GM19328 (cell line): ENCODE data around the gene FBXO17.
"Not testable (repeated sequence)": the region's sequence is repeated elsewhere in the genome, so short reads cannot be mapped to it uniquely, and the experiment has no call there.

Source experiments
- ATAC-seq: cut with Tn5 transposase; IDR thresholded peaks from one replicate; pipeline ENCODE4 v1.9.1; 2021; ENCODE audit warnings: mild to moderate bottlenecking, moderate library complexity; ENCODE audit not compliant: unreplicated experiment

FBXO17 gene

GRCh38 chr19:38945562-38946228 is 29.8 kb downstream of the FBXO17 start:
- ATAC-seq, result no peak

GRCh38 chr19:38944981-38945506 is 30.5 kb downstream of the FBXO17 start:
- no peak for ATAC-seq

DNA sequence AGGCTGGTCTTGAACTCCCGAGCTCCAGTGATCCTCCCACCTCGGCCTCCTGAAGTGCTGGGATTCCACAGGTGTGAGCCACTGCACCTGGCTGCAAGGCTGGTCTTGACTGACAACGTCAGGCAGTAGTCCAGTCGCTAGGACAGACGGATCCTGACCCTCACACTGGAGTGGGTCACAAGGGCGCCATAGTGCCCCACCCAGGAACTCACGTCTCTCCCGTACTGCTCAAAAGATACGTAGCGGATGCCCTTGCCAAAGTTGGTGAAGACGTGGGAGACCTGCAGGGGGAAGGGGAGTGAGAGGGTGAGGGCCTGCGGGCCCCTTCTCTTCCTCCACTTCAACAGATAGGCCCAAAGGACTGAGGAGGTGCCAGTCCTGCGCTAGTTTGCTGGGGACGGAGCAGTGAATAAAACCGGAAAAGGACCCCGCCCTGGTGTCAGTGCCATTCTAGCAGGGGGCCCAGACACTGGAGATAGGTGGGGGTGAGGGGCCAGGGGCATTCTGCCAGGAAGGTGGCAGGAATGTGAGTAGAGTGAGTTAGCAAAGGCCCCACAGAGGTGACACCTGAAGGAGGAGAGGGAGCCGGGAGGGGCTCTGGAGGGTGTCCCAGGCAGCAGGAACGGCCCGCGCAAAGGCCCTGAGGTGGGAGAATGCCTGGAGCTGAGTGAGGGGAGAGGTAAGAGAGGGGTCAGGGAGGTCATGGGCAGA is 32.9 kb downstream of the FBXO17 start:
- no peak for ATAC-seq

GRCh38 chr19:38941979-38942378 is 33.6 kb downstream of the FBXO17 start:
- no peak for ATAC-seq

- not testable (repeated sequence) for ATAC-seq
Observed at GRCh38 chr19:38941466-38941865, 34.1 kb downstream of the FBXO17 start.

DNA sequence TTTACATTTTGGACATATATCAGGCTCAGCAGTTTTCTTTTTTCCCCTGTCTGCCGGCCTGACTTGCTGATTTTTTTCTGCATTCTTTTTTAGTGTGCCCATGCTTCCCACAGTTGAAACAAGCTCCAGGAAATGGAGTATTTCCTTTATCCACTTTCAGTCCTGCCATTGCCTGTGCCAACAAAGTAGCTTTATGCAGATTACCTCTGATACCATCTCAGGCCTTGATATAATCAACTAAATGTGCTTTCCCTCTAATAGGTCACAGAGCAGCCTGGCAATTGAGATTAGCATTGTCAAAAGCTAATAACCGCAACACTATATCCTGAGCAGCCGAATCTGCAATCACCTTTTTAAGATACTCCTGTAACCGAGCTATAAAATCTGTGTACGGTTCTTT is 35.6 kb downstream of the FBXO17 start:
- ATAC-seq, result no peak

DNA sequence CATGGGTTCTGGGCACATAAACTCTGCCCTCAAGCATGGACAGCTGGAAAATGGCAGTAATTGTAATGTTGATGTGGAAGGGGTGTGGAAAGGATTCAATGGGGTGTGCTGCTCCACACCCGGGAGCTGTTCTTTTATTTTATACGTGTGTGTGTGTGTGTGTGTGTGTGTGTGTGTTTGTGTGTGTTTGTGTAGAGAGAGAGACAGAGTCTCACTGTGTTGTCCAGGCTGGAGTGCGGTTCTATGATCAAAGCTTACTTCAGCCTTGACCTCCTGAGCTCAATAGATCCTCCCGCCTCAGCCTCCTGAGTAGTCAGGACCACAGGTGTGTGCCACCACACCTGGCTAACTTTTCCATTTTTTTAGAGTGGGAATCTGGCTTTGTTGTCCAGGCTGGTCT is 42.0 kb downstream of the FBXO17 start:
- ATAC-seq, result no peak

DNA sequence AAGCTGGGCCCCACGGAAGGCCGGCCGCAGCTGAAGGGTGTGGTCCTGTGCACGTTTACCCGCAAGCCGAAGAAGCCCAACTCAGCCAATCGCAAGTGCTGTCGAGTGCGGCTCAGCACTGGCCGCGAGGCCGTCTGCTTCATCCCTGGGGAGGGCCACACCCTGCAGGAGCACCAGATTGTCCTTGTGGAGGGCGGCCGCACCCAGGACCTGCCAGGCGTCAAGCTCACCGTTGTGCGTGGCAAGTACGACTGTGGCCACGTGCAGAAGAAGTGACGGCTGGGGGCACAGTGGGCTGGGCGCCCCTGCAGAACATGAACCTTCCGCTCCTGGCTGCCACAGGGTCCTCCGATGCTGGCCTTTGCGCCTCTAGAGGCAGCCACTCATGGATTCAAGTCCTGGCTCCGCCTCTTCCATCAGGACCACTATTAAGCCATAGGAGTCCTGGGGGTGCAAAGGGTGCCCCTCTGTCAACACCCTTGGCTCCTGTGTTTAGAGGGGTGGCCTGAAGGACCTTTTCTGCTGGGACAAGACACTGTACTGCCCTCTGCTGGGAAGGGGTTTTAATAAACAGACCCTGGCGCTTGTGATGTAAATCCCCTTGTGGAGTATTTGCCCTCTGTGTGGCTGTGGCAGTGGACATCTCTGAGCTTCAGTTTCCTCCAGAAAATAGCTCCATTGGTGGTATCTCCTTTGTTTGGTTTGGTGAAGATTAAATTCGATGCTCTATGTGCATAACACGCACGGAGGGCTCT is 42.9 kb downstream of the FBXO17 start:
- no peak for ATAC-seq

GRCh38 chr19:38931521-38931793 is 44.1 kb downstream of the FBXO17 start:
- no peak for ATAC-seq

- ATAC-seq, result peak; percentile 76
Observed at GRCh38 chr19:38930776-38931520, 44.6 kb downstream of the FBXO17 start, which contains the start of gene MRPS12. Gene MRPS12, plus strand, starts transcription at chr19:38930944. Its CDS starts 351 bp downstream, at chr19:38931295.

GRCh38 chr19:38929929-38930775 is 45.4 kb downstream of the FBXO17 start, which contains the start of gene SARS2:
Gene SARS2, minus strand, starts transcription at chr19:38930763. Its CDS starts 27 bp downstream, at chr19:38930736.
- ATAC-seq, result peak; percentile 82

DNA sequence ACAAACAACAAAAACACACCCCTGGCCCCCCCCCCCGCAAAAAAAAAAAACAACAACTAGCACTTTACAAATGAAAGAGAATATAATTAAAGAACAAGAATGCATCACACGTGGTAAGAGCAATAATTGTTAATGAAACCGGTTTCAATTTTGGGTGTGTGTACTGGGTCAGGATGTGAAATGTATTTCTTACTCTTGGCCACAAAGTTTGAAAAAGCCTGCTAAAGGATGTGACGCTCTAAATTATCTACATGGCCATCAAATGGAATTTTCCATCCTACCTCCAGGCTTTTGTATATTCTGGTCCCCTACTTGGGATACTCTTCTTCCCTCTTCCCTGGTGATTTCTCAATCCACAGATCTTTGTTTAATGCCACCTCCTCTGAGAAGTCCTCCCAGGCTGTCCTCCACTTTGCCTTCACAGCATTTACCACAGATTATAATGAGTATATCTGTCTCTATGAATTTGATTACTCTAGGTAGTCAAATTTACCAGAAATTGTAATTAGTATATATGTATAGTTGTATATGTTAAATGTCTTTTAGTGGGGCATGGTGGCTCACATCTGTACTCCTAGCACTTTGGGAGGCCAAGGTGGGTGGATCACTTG is 47.0 kb downstream of the FBXO17 start:
- no peak for ATAC-seq

- no peak for ATAC-seq
Observed at GRCh38 chr19:38924388-38924787, 51.2 kb downstream of the FBXO17 start.

- ATAC-seq, result no peak
Observed at GRCh38 chr19:38922482-38922881, 53.1 kb downstream of the FBXO17 start.

DNA sequence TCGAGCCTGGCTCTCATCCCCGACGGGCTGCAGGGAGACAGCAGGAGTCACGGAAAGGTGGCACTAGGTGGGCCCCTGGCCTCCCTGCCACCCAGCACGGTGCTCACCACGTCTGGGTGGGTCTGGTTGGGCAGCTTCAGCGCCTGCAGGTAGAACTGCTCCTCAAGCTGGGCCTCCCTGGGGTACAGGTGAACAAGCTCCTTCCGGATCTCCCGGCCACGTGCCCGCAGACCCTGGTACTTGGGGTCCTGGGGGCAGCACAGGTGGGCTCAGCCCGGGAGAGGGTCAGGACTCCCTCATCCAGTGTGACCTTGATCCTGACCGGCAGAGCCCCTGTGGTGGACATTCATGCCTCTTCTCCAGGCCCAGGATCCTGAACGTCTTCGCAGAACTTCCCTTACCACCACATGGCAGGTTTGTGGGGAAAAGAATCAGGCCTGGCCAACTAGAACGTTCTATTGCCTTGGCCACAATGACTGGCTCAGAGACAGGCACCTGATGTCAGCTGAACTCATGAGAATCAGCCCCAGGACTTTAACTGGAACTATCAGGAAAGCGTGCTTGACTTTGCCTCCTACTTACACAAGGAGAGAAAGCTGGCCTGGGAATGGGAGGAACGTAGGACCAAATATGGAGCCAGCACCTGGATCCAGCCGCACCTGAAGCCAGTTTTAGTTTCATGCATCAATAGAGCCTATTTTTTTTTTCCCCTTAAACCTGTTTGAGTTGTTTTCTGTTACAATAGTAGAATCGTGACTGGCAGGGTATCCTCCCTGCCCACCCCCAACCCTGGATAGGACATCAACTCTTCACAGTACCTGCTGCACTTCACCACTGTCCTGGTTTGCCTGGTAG is 53.9 kb downstream of the FBXO17 start:
- no peak for ATAC-seq

DNA sequence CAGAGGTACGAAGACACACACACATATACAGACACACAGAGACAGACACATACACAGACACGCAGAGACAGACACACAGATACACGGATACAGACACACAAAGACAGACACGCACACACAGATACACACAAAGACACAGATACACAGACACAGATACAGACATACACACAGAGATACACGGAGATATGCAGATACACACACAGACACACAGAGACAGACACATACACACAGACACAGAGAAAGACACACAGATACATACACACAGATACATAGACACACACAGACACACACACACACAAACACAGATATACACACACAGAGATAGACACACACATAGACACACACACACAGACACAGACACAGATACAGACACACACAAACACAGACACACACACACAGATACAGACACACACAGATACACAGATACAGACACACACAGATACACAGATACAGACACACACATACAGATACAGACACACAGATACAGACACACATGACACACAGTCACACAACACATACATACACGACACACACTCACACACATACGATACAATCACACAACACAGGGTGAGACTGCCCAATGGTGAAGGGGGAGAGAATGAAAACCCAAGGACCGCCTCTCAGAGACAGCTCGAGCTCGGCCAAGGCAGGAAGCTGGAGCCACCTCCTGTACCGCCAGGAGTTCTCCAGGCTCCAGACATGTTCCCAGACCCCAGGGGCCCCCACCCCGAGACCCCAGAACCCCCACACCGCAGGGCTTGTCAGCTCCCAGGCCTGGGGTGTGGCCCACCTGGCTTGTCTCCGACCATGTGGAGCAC is 54.7 kb downstream of the FBXO17 start:
- no peak for ATAC-seq

GRCh38 chr19:38919837-38920601 is 55.5 kb downstream of the FBXO17 start:
- no peak for ATAC-seq
